ENCODE data around the gene LGI4. TPM values are rescaled to one million over a fixed set of nuclear protein-coding genes. Genes with fewer than 3 reads are reported as not detected.

Gene LGI4
- total and polyA plus RNA-seq, 2 experiments from 2014 or later, result 3.4 to 4.3 TPM

GRCh38 chr19:35165200-35166058 lies 30.6 kb upstream of the LGI4 start (continued):
- TF ChIP-seq ZNF114 (CRISPR knock-in tag; IDR thresholded peaks at IDR 0.05), result no peak
- TF ChIP-seq ZNF331 (CRISPR knock-in tag; IDR thresholded peaks at IDR 0.05; ENCODE audit: low read depth), result no peak
- no peak for TF ChIP-seq EZH2 (IDR thresholded peaks at IDR 0.05; ENCODE audit: low read depth, unreplicated experiment)
- TF ChIP-seq POLR2AphosphoS5 (IDR thresholded peaks at IDR 0.05; ENCODE audit: low read depth), result no peak
- no peak for TF ChIP-seq ETS1 (IDR thresholded peaks at IDR 0.05)
- TF ChIP-seq CREB1 (CRISPR knock-in tag; IDR thresholded peaks at IDR 0.05; ENCODE audit: low read depth), result no peak
- no peak for TF ChIP-seq STAT1 (IDR thresholded peaks at IDR 0.05; ENCODE audit: unreplicated experiment)
- no peak for TF ChIP-seq EZH2phosphoT487 (IDR thresholded peaks at IDR 0.05; ENCODE audit: unreplicated experiment)
- no peak for TF ChIP-seq NANOG (IDR thresholded peaks at IDR 0.05; ENCODE audit: borderline replicate concordance)

DNA sequence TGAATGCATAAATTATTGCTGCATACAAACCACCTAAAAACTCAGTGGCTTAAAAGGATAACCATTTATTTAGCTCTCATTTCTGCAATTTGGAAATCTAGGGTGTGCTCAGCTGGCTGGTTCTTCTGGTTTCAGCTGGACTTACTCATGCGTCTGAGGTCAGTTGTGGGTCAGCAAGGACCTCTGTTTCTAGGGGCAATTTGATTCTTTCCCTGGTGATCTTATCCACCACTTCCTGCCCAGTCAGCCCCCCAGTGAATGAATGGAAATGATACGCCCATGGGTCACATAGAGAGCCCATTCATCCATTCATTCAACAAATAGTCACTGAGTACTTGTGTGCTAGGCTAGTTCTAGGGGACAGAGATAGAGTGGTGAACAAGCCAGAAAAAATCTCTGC lies 29.6 kb upstream of the LGI4 start:
- no peak overlapping the region for H3K27ac ChIP-seq (ENCODE audit: low read depth)
- H3K4me1 Mint-ChIP-seq, result no peaks in the 10 kb centered on the region
- H3K36me3 Mint-ChIP-seq (ENCODE audit: low read depth), result peaks cover 91% of the 10 kb centered on the region
- peaks cover 3% of the 10 kb centered on the region for H3K27me3 Mint-ChIP-seq (ENCODE audit: insufficient read depth, low read depth, poor library complexity)
- no peak overlapping the region for H3K4me2 ChIP-seq
- peaks cover 16% of the 10 kb centered on the region for H3K9me3 Mint-ChIP-seq
- H3K4me1 ChIP-seq (ENCODE audit: insufficient read depth), result no peaks in the 10 kb centered on the region
- ATAC-seq (no peak), DNase-seq (ENCODE audit: low spot score) (no peak)
- H2AFZ ChIP-seq, result no peak overlapping the region
- no peaks in the 10 kb centered on the region for H3F3A ChIP-seq (replicated peaks; ENCODE audit: low read depth)
- H3K9me2 ChIP-seq (ENCODE audit: insufficient read depth), result no peaks in the 10 kb centered on the region
- no peak overlapping the region for H3K4me3 Mint-ChIP-seq
- no peak overlapping the region for H3K27ac Mint-ChIP-seq
- peaks cover 51% of the 10 kb centered on the region for H3K36me3 ChIP-seq (ENCODE audit: insufficient read depth)
- H3K79me2 ChIP-seq (replicated peaks; ENCODE audit: insufficient read depth), result no peaks in the 10 kb centered on the region
- no peak overlapping the region for H3K4me3 ChIP-seq
- peaks cover 2% of the 10 kb centered on the region; the same call in 1 of the 2 replicates for H4K20me1 ChIP-seq (replicated peaks; ENCODE audit: insufficient read depth)
- no peaks in the 10 kb centered on the region for H3K27me3 ChIP-seq (ENCODE audit: insufficient read depth)
- TF ChIP-seq ZNF114 (CRISPR knock-in tag; IDR thresholded peaks at IDR 0.05) (no peak), ZNF331 (CRISPR knock-in tag; IDR thresholded peaks at IDR 0.05; ENCODE audit: low read depth) (no peak), EZH2 (IDR thresholded peaks at IDR 0.05; ENCODE audit: low read depth, unreplicated experiment) (no peak), POLR2AphosphoS5 (IDR thresholded peaks at IDR 0.05; ENCODE audit: low read depth) (no peak), REST (IDR thresholded peaks at IDR 0.05; ENCODE audit: unreplicated experiment) (no peak), CREB1 (CRISPR knock-in tag; IDR thresholded peaks at IDR 0.05; ENCODE audit: low read depth) (no peak), EZH2phosphoT487 (IDR thresholded peaks at IDR 0.05; ENCODE audit: unreplicated experiment) (no peak)
- TF ChIP-seq, protein P1, sequence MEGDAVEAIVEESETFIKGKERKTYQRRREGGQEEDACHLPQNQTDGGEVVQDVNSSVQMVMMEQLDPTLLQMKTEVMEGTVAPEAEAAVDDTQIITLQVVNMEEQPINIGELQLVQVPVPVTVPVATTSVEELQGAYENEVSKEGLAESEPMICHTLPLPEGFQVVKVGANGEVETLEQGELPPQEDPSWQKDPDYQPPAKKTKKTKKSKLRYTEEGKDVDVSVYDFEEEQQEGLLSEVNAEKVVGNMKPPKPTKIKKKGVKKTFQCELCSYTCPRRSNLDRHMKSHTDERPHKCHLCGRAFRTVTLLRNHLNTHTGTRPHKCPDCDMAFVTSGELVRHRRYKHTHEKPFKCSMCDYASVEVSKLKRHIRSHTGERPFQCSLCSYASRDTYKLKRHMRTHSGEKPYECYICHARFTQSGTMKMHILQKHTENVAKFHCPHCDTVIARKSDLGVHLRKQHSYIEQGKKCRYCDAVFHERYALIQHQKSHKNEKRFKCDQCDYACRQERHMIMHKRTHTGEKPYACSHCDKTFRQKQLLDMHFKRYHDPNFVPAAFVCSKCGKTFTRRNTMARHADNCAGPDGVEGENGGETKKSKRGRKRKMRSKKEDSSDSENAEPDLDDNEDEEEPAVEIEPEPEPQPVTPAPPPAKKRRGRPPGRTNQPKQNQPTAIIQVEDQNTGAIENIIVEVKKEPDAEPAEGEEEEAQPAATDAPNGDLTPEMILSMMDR (conservative IDR thresholded peaks at IDR 0.05; ENCODE audit: low read depth in 2 of 2), result no peak

Data from GM23338 (cell line).